K562 (cell line): ENCODE measurements around the gene JPT2. TPM values are rescaled to one million over a fixed set of nuclear protein-coding genes. Genes with fewer than 3 reads are reported as not detected.
A peak's percentile ranks its signal among the peaks of the same experiment; 100 is the strongest.

Experiments
- CBFA2T2 ChIP-seq: fragments of 450-650 bp; conservative IDR thresholded peaks from 2 replicates; pipeline ENCODE4 v1.6.1; 2017; ENCODE audit warnings: mild to moderate bottlenecking
- ETV5 ChIP-seq: sonication (generic); formaldehyde crosslinking; IDR thresholded peaks from 2 replicates; pipeline ENCODE4 v1.4.0; 2020; ENCODE audit warnings: low read depth, mild to moderate bottlenecking, missing genetic modification reagents
- HOXB6 ChIP-seq: fragments of 250-450 bp; sonication (Bioruptor Pico); IDR thresholded peaks from 2 replicates; pipeline ENCODE4 v1.5.1; 2022; ENCODE audit warnings: mild to moderate bottlenecking, borderline replicate concordance
- MBD2 ChIP-seq: sonication (generic); IDR thresholded peaks from 2 replicates; pipeline ENCODE4 v1.6.1; 2016; ENCODE audit warnings: low read depth, borderline replicate concordance
- NCOA2 ChIP-seq, 2 experiments: fragments of 450-650 bp; IDR thresholded peaks; 2 replicates each; pipeline ENCODE4 v1.6.1; 2018; ENCODE audit warnings: mild to moderate bottlenecking in 2 of 2, moderate library complexity in 1 of 2; ENCODE audit not compliant: partially characterized antibody in 2 of 2
- NEUROD1 ChIP-seq: fragments of 150-350 bp; IDR thresholded peaks from 2 replicates; pipeline ENCODE4 v1.6.1; 2014; ENCODE audit warnings: borderline replicate concordance, low read length, low read depth; ENCODE audit not compliant: partially characterized antibody
- NONO ChIP-seq, 2 experiments: fragments of 200-400 bp in 1 of 2; fragments of 450-650 bp in 1 of 2; formaldehyde crosslinking in 1 of 2; IDR thresholded peaks; 2 replicates each; pipeline ENCODE4 v1.6.1; 2017; ENCODE audit warnings: low read depth in 2 of 2, mild to moderate bottlenecking in 2 of 2, moderate library complexity in 2 of 2, low read length in 1 of 2
- YY1 ChIP-seq, 3 experiments: IDR thresholded peaks; 2 replicates each; pipeline ENCODE4 v1.6.1; 2011; ENCODE audit warnings: low read length in 2 of 3, mild to moderate bottlenecking in 2 of 3, moderate library complexity in 2 of 3, borderline replicate concordance in 1 of 3, control low read depth in 1 of 3, low read depth in 1 of 3; ENCODE audit not compliant: insufficient read depth in 3 of 3, insufficient replicate concordance in 2 of 3, control insufficient read depth in 1 of 3, insufficient read length in 1 of 3; ENCODE audit errors: extremely low read depth in 1 of 3
- ZNF316 ChIP-seq: fragments of 450-650 bp; IDR thresholded peaks from 2 replicates; pipeline ENCODE4 v1.6.1; 2016
- polyA plus RNA-seq, 8 experiments: library from polyadenylated mRNA; depleted of rRNA in 4 of 8; stranded (reverse) in 5 of 8; unstranded in 3 of 8; fragments of >200 nt; fragmentation: Nextera tagmentation in 2 of 8; fragmentation: Illumina TruSeq in 1 of 8; extraction: Ambion mirVana in 2 of 8; extraction: Trizol in 1 of 8; gene quantifications; 2 replicates each; pipeline versions ENCODE4 v1.2.1 to v1.2.3, GENCODE V29; 2011 to 2014; ENCODE audit warnings: inconsistent platforms in 1 of 8, missing spikeins in 1 of 8
- total RNA-seq, 7 experiments: library from RNA; depleted of rRNA in 6 of 7; stranded (reverse); fragments of >200 nt in 6 of 7; fragmentation: Illumina TruSeq in 2 of 7; extraction: Trizol in 2 of 7; gene quantifications; 2 replicates each; pipeline versions ENCODE4 v1.2.1 to v1.2.3, GENCODE V29; 2011 to 2021; ENCODE audit warnings: low replicate concordance in 1 of 7
- TF ChIP-seq, protein P1 (sequence below), 2 experiments: fragments of 450-650 bp; IDR thresholded peaks; 2 replicates each; pipeline ENCODE4 v1.6.1; 2018; ENCODE audit warnings: mild to moderate bottlenecking in 2 of 2, low read depth in 1 of 2; ENCODE audit not compliant: partially characterized antibody in 2 of 2
- TF ChIP-seq, protein P2 (sequence below), 2 experiments: IDR thresholded peaks; 2 replicates each; pipeline ENCODE4 v1.6.1; 2012; ENCODE audit warnings: improper control_type of control experiment in 2 of 2, low read depth in 2 of 2, low read length in 2 of 2, borderline replicate concordance in 1 of 2
- TF ChIP-seq, protein P3 (sequence below), 2 experiments: IDR thresholded peaks; 2 replicates each; pipeline ENCODE4 v1.6.1; 2011; ENCODE audit warnings: borderline replicate concordance in 1 of 2, control low read depth in 1 of 2, low read depth in 1 of 2, low read length in 1 of 2, mild to moderate bottlenecking in 1 of 2, mixed read lengths in 1 of 2, moderate library complexity in 1 of 2; ENCODE audit not compliant: insufficient read depth in 1 of 2, insufficient read length in 1 of 2, poor library complexity in 1 of 2, severe bottlenecking in 1 of 2; ENCODE audit errors: extremely low read depth in 1 of 2
- TF ChIP-seq, protein P4 (sequence below): fragments of 450-650 bp; conservative IDR thresholded peaks from 2 replicates; pipeline ENCODE4 v1.6.1; 2016; ENCODE audit warnings: missing genetic modification characterization, low read depth, mild to moderate bottlenecking, missing compliant biosample characterization, moderate library complexity
- TF ChIP-seq, protein P5 (sequence below), 3 experiments: IDR thresholded peaks in 2 of 3; conservative IDR thresholded peaks in 1 of 3; 2 replicates each; pipeline ENCODE4 v1.5.1; 2011 to 2012; ENCODE audit warnings: low read length in 3 of 3, mild to moderate bottlenecking in 3 of 3, control low read depth in 2 of 3, improper control_type of control experiment in 1 of 3, inconsistent platforms in 1 of 3, low read depth in 1 of 3, mixed read lengths in 1 of 3, moderate library complexity in 1 of 3; ENCODE audit not compliant: insufficient read depth in 2 of 3

Gene JPT2
- total and polyA plus RNA-seq, 9 of the 15 experiments (the other 6 are each of a cell fraction or from before 2014, with no cell fraction given) = 25.5 to 133 (median 106) TPM

DNA sequence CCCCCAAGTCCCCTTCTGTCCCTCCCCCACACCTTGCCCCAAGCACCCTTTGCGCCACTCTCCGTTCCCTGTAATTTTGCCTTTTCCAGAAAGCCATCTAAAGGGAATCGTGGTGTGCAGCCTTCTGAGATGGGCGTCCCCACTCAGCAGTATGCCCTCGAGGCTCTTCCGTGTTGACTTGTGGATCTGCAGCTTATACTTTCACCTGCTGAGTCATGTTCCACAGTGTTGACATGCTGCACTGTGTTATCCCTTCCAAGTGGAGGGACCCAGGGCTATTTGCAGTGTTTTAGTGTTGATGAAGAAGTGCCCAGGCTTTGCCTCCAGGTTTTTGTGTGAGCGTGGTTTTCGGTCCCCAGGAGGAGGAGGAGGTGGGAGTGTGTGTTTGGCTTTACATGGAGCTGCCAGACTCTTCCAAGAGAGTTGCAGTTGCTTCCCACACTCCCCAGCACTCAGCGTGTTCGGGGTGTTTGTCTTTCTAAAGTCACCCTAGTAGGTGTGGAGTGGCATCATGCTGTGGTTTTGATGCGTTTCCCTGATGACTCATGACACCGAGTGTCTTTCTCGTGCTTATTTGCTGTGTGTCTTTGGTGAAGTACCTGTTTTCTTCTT lies 32.1 kb upstream of the JPT2 start (continued):
- TF ChIP-seq MBD2 (no peak), ETV5 (CRISPR knock-in tag) (0 out of 2 replicates have a peak, but pooled peaks have one; percentile 31), NEUROD1 (no peak), CBFA2T2 (no peak), NCOA2 (IDR thresholded peaks at IDR 0.05; ENCODE audit: partially characterized antibody in 2 of 2) (no peak), NONO (IDR thresholded peaks at IDR 0.05; ENCODE audit: low read depth in 2 of 2, low read length in 1 of 2) (no peak), ZNF316 (peak; percentile 95), HOXB6 (no peak), YY1 (IDR thresholded peaks at IDR 0.05; ENCODE audit: borderline replicate concordance in 1 of 3, control insufficient read depth in 1 of 3, extremely low read depth in 1 of 3, insufficient read depth in 3 of 3, insufficient read length in 1 of 3, insufficient replicate concordance in 2 of 3, low read depth in 1 of 3, low read length in 2 of 3) (no peak)
- TF ChIP-seq, protein P1, sequence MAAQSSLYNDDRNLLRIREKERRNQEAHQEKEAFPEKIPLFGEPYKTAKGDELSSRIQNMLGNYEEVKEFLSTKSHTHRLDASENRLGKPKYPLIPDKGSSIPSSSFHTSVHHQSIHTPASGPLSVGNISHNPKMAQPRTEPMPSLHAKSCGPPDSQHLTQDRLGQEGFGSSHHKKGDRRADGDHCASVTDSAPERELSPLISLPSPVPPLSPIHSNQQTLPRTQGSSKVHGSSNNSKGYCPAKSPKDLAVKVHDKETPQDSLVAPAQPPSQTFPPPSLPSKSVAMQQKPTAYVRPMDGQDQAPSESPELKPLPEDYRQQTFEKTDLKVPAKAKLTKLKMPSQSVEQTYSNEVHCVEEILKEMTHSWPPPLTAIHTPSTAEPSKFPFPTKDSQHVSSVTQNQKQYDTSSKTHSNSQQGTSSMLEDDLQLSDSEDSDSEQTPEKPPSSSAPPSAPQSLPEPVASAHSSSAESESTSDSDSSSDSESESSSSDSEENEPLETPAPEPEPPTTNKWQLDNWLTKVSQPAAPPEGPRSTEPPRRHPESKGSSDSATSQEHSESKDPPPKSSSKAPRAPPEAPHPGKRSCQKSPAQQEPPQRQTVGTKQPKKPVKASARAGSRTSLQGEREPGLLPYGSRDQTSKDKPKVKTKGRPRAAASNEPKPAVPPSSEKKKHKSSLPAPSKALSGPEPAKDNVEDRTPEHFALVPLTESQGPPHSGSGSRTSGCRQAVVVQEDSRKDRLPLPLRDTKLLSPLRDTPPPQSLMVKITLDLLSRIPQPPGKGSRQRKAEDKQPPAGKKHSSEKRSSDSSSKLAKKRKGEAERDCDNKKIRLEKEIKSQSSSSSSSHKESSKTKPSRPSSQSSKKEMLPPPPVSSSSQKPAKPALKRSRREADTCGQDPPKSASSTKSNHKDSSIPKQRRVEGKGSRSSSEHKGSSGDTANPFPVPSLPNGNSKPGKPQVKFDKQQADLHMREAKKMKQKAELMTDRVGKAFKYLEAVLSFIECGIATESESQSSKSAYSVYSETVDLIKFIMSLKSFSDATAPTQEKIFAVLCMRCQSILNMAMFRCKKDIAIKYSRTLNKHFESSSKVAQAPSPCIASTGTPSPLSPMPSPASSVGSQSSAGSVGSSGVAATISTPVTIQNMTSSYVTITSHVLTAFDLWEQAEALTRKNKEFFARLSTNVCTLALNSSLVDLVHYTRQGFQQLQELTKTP (IDR thresholded peaks at IDR 0.05; ENCODE audit: low read depth in 1 of 2, partially characterized antibody in 2 of 2) = no peak
- TF ChIP-seq, protein P2, sequence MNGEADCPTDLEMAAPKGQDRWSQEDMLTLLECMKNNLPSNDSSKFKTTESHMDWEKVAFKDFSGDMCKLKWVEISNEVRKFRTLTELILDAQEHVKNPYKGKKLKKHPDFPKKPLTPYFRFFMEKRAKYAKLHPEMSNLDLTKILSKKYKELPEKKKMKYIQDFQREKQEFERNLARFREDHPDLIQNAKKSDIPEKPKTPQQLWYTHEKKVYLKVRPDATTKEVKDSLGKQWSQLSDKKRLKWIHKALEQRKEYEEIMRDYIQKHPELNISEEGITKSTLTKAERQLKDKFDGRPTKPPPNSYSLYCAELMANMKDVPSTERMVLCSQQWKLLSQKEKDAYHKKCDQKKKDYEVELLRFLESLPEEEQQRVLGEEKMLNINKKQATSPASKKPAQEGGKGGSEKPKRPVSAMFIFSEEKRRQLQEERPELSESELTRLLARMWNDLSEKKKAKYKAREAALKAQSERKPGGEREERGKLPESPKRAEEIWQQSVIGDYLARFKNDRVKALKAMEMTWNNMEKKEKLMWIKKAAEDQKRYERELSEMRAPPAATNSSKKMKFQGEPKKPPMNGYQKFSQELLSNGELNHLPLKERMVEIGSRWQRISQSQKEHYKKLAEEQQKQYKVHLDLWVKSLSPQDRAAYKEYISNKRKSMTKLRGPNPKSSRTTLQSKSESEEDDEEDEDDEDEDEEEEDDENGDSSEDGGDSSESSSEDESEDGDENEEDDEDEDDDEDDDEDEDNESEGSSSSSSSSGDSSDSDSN (IDR thresholded peaks at IDR 0.05; ENCODE audit: borderline replicate concordance in 1 of 2, low read depth in 2 of 2, low read length in 2 of 2) = no peak
- TF ChIP-seq, protein P3, sequence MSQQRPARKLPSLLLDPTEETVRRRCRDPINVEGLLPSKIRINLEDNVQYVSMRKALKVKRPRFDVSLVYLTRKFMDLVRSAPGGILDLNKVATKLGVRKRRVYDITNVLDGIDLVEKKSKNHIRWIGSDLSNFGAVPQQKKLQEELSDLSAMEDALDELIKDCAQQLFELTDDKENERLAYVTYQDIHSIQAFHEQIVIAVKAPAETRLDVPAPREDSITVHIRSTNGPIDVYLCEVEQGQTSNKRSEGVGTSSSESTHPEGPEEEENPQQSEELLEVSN (IDR thresholded peaks at IDR 0.05; ENCODE audit: borderline replicate concordance in 1 of 2, extremely low read depth in 1 of 2, insufficient read depth in 1 of 2, insufficient read length in 1 of 2, low read depth in 1 of 2, low read length in 1 of 2, poor library complexity in 1 of 2, severe bottlenecking in 1 of 2) = no peak
- TF ChIP-seq, protein P4, sequence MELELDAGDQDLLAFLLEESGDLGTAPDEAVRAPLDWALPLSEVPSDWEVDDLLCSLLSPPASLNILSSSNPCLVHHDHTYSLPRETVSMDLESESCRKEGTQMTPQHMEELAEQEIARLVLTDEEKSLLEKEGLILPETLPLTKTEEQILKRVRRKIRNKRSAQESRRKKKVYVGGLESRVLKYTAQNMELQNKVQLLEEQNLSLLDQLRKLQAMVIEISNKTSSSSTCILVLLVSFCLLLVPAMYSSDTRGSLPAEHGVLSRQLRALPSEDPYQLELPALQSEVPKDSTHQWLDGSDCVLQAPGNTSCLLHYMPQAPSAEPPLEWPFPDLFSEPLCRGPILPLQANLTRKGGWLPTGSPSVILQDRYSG = 0 out of 2 replicates have a peak, but pooled peaks have one; percentile 32
- TF ChIP-seq, protein P5, sequence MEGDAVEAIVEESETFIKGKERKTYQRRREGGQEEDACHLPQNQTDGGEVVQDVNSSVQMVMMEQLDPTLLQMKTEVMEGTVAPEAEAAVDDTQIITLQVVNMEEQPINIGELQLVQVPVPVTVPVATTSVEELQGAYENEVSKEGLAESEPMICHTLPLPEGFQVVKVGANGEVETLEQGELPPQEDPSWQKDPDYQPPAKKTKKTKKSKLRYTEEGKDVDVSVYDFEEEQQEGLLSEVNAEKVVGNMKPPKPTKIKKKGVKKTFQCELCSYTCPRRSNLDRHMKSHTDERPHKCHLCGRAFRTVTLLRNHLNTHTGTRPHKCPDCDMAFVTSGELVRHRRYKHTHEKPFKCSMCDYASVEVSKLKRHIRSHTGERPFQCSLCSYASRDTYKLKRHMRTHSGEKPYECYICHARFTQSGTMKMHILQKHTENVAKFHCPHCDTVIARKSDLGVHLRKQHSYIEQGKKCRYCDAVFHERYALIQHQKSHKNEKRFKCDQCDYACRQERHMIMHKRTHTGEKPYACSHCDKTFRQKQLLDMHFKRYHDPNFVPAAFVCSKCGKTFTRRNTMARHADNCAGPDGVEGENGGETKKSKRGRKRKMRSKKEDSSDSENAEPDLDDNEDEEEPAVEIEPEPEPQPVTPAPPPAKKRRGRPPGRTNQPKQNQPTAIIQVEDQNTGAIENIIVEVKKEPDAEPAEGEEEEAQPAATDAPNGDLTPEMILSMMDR (IDR thresholded peaks at IDR 0.05 in 2 of 3, conservative IDR thresholded peaks at IDR 0.05 in 1 of 3; ENCODE audit: insufficient read depth in 2 of 3, low read depth in 1 of 3, low read length in 3 of 3) = no peak
